GM12878 (cell line): Measurements from ENCODE around the gene OTOGL. TPM values are rescaled to one million over a fixed set of nuclear protein-coding genes. Genes with fewer than 3 reads are reported as not detected.

Source experiments
- ATAC-seq: fragments of 200-7000 bp; cut with Tn5 transposase; 3 replicates; pipeline ENCODE4 v1.9.1; 2020; ENCODE audit warnings: mild to moderate bottlenecking, moderate library complexity
- BruUV-seq: library from RNA; stranded (reverse); fragments of 400-500 nt; replicated peaks from 2 replicates; lab custom pipeline; 2021; lab: Mats Ljungman, UMichigan
- CTCF ChIA-PET: fragments of 300-600 bp; sonication (Branson Sonifier 250); formaldehyde crosslinking; extraction: SDS; loops from one replicate; lab custom pipeline; 2021; ENCODE audit warnings: inconsistent platforms; lab: Yijun Ruan, JAX
- POLR2A ChIA-PET: fragments of 350-600 bp; formaldehyde crosslinking; extraction: SDS; loops from one replicate; lab custom pipeline; 2021; ENCODE audit warnings: inconsistent platforms; lab: Charles Lee
- RAD21 ChIA-PET: fragments of 300-600 bp; sonication (Branson Sonifier 250); formaldehyde crosslinking; loops from one replicate; lab custom pipeline; 2023; ENCODE audit warnings: antibody characterized with exemption; ENCODE audit not compliant: unreplicated experiment; lab: Charles Lee
- SMC1A ChIA-PET: fragments of 300-600 bp; sonication (Branson Sonifier 250); formaldehyde crosslinking; loops from one replicate; lab custom pipeline; 2023; ENCODE audit not compliant: unreplicated experiment, uncharacterized antibody; lab: Charles Lee
- DNase-seq: peaks from one replicate; pipeline ENCODE4 v3.0.0-alpha.2; 2011; ENCODE audit warnings: low read depth, low spot score
- FAIRE-seq: peaks from 3 replicates; lab custom pipeline; 2011; peaks lifted over from hg19 to GRCh38; lab: Jason Lieb, UNC
- H2AFZ ChIP-seq: 2 replicates; pipeline ENCODE4 v1.6.0; 2011; ENCODE audit warnings: low read depth, low read length, control low read depth; ENCODE audit not compliant: control insufficient read depth
- H3K27ac ChIP-seq: 2 replicates; pipeline ENCODE4 v1.5.1; 2011; ENCODE audit warnings: control low read depth; ENCODE audit not compliant: control insufficient read depth, insufficient read depth
- H3K27me3 ChIP-seq, 2 experiments: replicated peaks in 1 of 2; 2 replicates each; pipeline versions ENCODE4 v1.6.0 to v1.6.1; 2011; ENCODE audit warnings: low read length in 1 of 2; ENCODE audit not compliant: control insufficient read depth in 2 of 2, insufficient read depth in 2 of 2
- H3K36me3 ChIP-seq, 2 experiments: 2 replicates each; pipeline ENCODE4 v1.5.1; 2011; ENCODE audit warnings: low read length in 1 of 2; ENCODE audit not compliant: control insufficient read depth in 2 of 2, insufficient read depth in 2 of 2
- H3K4me1 ChIP-seq: 2 replicates; pipeline ENCODE4 v1.6.1; 2011; ENCODE audit warnings: mild to moderate bottlenecking, low read length, moderate library complexity, mixed read lengths; ENCODE audit not compliant: control insufficient read depth, insufficient read depth
- H3K4me2 ChIP-seq: 2 replicates; pipeline ENCODE4 v1.6.0; 2011; ENCODE audit warnings: control low read depth; ENCODE audit not compliant: control insufficient read depth, insufficient read depth
- H3K4me3 ChIP-seq: fragments of 200-600 bp; sonication (generic); 2 replicates; pipeline ENCODE4 v1.5.1; 2016
- H3K79me2 ChIP-seq: 2 replicates; pipeline ENCODE4 v1.6.0; 2011; ENCODE audit warnings: low read length; ENCODE audit not compliant: control insufficient read depth, insufficient read depth
- H3K9ac ChIP-seq: 2 replicates; pipeline ENCODE4 v1.8.0; 2011; ENCODE audit warnings: low read length, control low read depth, mixed read lengths; ENCODE audit not compliant: control insufficient read depth, insufficient read depth
- H3K9me3 ChIP-seq: replicated peaks from 3 replicates; pipeline ENCODE4 v1.5.1; 2011; ENCODE audit warnings: mild to moderate bottlenecking, low read length; ENCODE audit not compliant: control insufficient read depth, insufficient read depth
- H4K20me1 ChIP-seq: 2 replicates; pipeline ENCODE4 v1.6.0; 2011; ENCODE audit not compliant: control insufficient read depth, insufficient read depth
- BCL3 ChIP-seq: IDR thresholded peaks from 2 replicates; pipeline ENCODE4 v1.6.1; 2011; ENCODE audit warnings: borderline replicate concordance, low read depth, mild to moderate bottlenecking, moderate library complexity, low read length; ENCODE audit not compliant: insufficient read depth, poor library complexity, severe bottlenecking
- CBX3 ChIP-seq: fragments of 200-600 bp; sonication (generic); IDR thresholded peaks from 2 replicates; pipeline ENCODE4 v1.6.1; 2016; ENCODE audit warnings: low read depth, borderline replicate concordance
- CUX1 ChIP-seq: IDR thresholded peaks from 2 replicates; pipeline ENCODE4 v1.6.1; 2012; ENCODE audit warnings: improper control_type of control experiment, low read depth, low read length; ENCODE audit not compliant: insufficient replicate concordance
- GABPA ChIP-seq: IDR thresholded peaks from 2 replicates; pipeline ENCODE4 v1.6.1; 2014; ENCODE audit warnings: antibody characterized with exemption, low read depth, mild to moderate bottlenecking, inconsistent platforms
- JUNB ChIP-seq: IDR thresholded peaks from 2 replicates; pipeline ENCODE4 v1.6.1; 2016; ENCODE audit warnings: antibody characterized with exemption, mild to moderate bottlenecking
- MAX ChIP-seq: IDR thresholded peaks from 2 replicates; pipeline ENCODE4 v1.6.1; 2012; ENCODE audit warnings: low read depth, low read length, improper control_type of control experiment
- MTA3 ChIP-seq: IDR thresholded peaks from 2 replicates; pipeline ENCODE4 v1.6.1; 2012; ENCODE audit warnings: low read length, inconsistent platforms, borderline replicate concordance
- MXI1 ChIP-seq: fragments of 150-350 bp; IDR thresholded peaks from 2 replicates; pipeline ENCODE4 v1.6.1; 2011; ENCODE audit warnings: low read depth, mild to moderate bottlenecking, inconsistent platforms, low read length, improper control_type of control experiment
- NBN ChIP-seq: fragments of 450-650 bp; IDR thresholded peaks from 2 replicates; pipeline ENCODE4 v1.6.1; 2016
- NR2F1 ChIP-seq: fragments of 450-650 bp; conservative IDR thresholded peaks from 2 replicates; pipeline ENCODE4 v1.6.1; 2017; ENCODE audit warnings: mild to moderate bottlenecking
- PKNOX1 ChIP-seq: fragments of 450-650 bp; IDR thresholded peaks from 2 replicates; pipeline ENCODE4 v1.6.1; 2016; ENCODE audit warnings: mild to moderate bottlenecking
- POLR2A ChIP-seq: IDR thresholded peaks from 2 replicates; pipeline ENCODE4 v1.6.1; 2011; ENCODE audit warnings: low read depth, mild to moderate bottlenecking, low read length
- RELA ChIP-seq: fragments of 450-650 bp; IDR thresholded peaks from 2 replicates; pipeline ENCODE4 v1.8.0; 2014; ENCODE audit warnings: borderline replicate concordance; ENCODE audit not compliant: partially characterized antibody
- SMAD5 ChIP-seq: IDR thresholded peaks from 2 replicates; pipeline ENCODE4 v1.6.1; 2016; ENCODE audit warnings: antibody characterized with exemption, low read depth
- SMC3 ChIP-seq: IDR thresholded peaks from 2 replicates; pipeline ENCODE4 v1.6.1; 2011; ENCODE audit warnings: low read length, improper control_type of control experiment, borderline replicate concordance
- SRF ChIP-seq, 2 experiments: IDR thresholded peaks; 2 replicates each; pipeline ENCODE4 v1.6.1; 2011; ENCODE audit warnings: low read depth in 2 of 2, low read length in 2 of 2, mild to moderate bottlenecking in 1 of 2, moderate library complexity in 1 of 2
- TBL1XR1 ChIP-seq: IDR thresholded peaks from 2 replicates; pipeline ENCODE4 v1.6.1; 2012; ENCODE audit warnings: low read depth, low read length, improper control_type of control experiment
- USF1 ChIP-seq: IDR thresholded peaks from 2 replicates; pipeline ENCODE4 v1.6.1; 2011; ENCODE audit warnings: borderline replicate concordance, low read depth, mild to moderate bottlenecking, moderate library complexity, mixed read lengths, low read length; ENCODE audit not compliant: insufficient read depth; ENCODE audit errors: extremely low read length
- in situ Hi-C: fragments of 300-500 bp; cut with MboI; formaldehyde crosslinking; loops from 9 replicates; pipeline ENCODE4 v1.14.3; 2018; ENCODE audit warnings: mixed read lengths
- intact Hi-C: fragments of 100-400 bp; cut with micrococcal nuclease; formaldehyde crosslinking; loops from one replicate; pipeline ENCODE4 v1.14.2; 2022; ENCODE audit not compliant: unreplicated experiment
- polyA plus RNA-seq, 11 experiments: library from polyadenylated mRNA; depleted of rRNA in 4 of 11; unstranded in 6 of 11; stranded (reverse) in 5 of 11; fragments of >200 nt; fragmentation: Nextera tagmentation in 4 of 11; fragmentation: Illumina TruSeq in 1 of 11; extraction: Ambion mirVana in 4 of 11; extraction: Trizol in 1 of 11; gene quantifications; 1 replicate in 1 of 11; 2 replicates in 10 of 11; pipeline versions ENCODE4 v1.2.1 to v1.2.3, GENCODE V29; 2011 to 2016; ENCODE audit warnings: inconsistent platforms in 2 of 11, missing spikeins in 2 of 11, low read depth in 1 of 11
- total RNA-seq, 4 experiments: library from RNA; depleted of rRNA in 3 of 4; stranded (reverse); fragments of >200 nt in 3 of 4; fragmentation: Illumina TruSeq in 1 of 4; extraction: Trizol in 1 of 4; gene quantifications; 2 replicates each; pipeline versions ENCODE4 v1.2.1 to v1.2.3, GENCODE V29; 2013 to 2021

The OTOGL gene
- total and polyA plus RNA-seq, 10 of the 15 experiments (the other 5 are each of a cell fraction or from before 2014, with no cell fraction given) = 0.04 to 3.7 (median 0.27) TPM

- no peaks in the 10 kb centered on the region for H3K4me1 ChIP-seq
- H3K4me2 ChIP-seq = no peak overlapping the region
- H3K4me3 ChIP-seq = no peak overlapping the region
- H4K20me1 ChIP-seq = no peaks in the 10 kb centered on the region
- DNase-seq (no peak), FAIRE-seq (no peak), ATAC-seq (no peak)
- no peaks in the 10 kb centered on the region for H3K36me3 ChIP-seq
- no peak overlapping the region for H2AFZ ChIP-seq
- intact Hi-C loops (loop anchor here (10.0 kb wide), 1 partner anchor 1205 kb away; no protein-coding TSS in a partner anchor), in situ Hi-C loops (no loop called here)
- BruUV-seq = no TSS peak
- no peaks in the 10 kb centered on the region for H3K27me3 ChIP-seq
- no peak overlapping the region for H3K27ac ChIP-seq
- ChIA-PET CTCF (no interaction called here), POLR2A (no interaction called here), SMC1A (interaction anchor here (0.7 kb wide), 1 partner anchor 706 kb away, joined by 3 read pairs; no protein-coding TSS in a partner anchor), RAD21 (no interaction called here)
- no peaks in the 10 kb centered on the region for H3K9me3 ChIP-seq
- no peaks in the 10 kb centered on the region for H3K79me2 ChIP-seq
- no peak overlapping the region for H3K9ac ChIP-seq
- TF ChIP-seq MTA3 (no peak), SMAD5 (no peak), SMC3 (no peak), TBL1XR1 (no peak), RELA (no peak), POLR2A (no peak), JUNB (no peak), MXI1 (no peak), PKNOX1 (no peak), SRF (IDR thresholded peaks at IDR 0.05; ENCODE audit: low read depth in 2 of 2, low read length in 2 of 2) (no peak), USF1 (no peak), BCL3 (no peak), MAX (no peak), NR2F1 (no peak), NBN (no peak), GABPA (no peak), CBX3 (no peak), CUX1 (no peak)
Measured at GRCh38 chr12:80419644-80420043, 320.3 kb downstream of the OTOGL start.
